Mammary epithelial cell (primary cell): ENCODE measurements around the gene CDK5R1.

ENCODE experiments used
- CTCF ChIP-seq, 2 donors: IDR thresholded peaks in 1 of 2; conservative IDR thresholded peaks in 1 of 2; 2 replicates each; pipeline ENCODE4 v1.5.1; 2011 to 2012; ENCODE audit warnings: inconsistent platforms in 2 of 2, low read length in 2 of 2, mild to moderate bottlenecking in 2 of 2, control low read depth in 1 of 2, low read depth in 1 of 2; ENCODE audit not compliant: insufficient read depth in 1 of 2; ENCODE audit errors: extremely low read depth in 1 of 2
- EZH2 ChIP-seq: IDR thresholded peaks from 2 replicates; pipeline ENCODE4 v1.6.1; 2012; ENCODE audit warnings: low read length, inconsistent platforms, borderline replicate concordance

- TF ChIP-seq CTCF (conservative IDR thresholded peaks at IDR 0.05 in 1 of 2, IDR thresholded peaks at IDR 0.05 in 1 of 2; ENCODE audit: extremely low read depth in 1 of 2, insufficient read depth in 1 of 2, low read depth in 1 of 2, low read length in 2 of 2) (no peak), EZH2 (no peak)
These were observed 39.8 kb upstream of the CDK5R1 start for GRCh38 chr17:32446949-32447348.
